AG08396 (cell line): Measurements from ENCODE around the gene CCDC88C.
"Not testable (repeated sequence)": the region's sequence is repeated elsewhere in the genome, so short reads cannot be mapped to it uniquely, and the experiment has no call there.

Source experiments
- DNase-seq: peaks from one replicate; pipeline ENCODE4 v3.0.0; 2012; ENCODE audit warnings: low spot score, mixed read lengths

The CCDC88C gene

GRCh38 chr14:91246051-91246852 is 171.4 kb downstream of the CCDC88C start:
- DNase-seq, result no peak

DNA sequence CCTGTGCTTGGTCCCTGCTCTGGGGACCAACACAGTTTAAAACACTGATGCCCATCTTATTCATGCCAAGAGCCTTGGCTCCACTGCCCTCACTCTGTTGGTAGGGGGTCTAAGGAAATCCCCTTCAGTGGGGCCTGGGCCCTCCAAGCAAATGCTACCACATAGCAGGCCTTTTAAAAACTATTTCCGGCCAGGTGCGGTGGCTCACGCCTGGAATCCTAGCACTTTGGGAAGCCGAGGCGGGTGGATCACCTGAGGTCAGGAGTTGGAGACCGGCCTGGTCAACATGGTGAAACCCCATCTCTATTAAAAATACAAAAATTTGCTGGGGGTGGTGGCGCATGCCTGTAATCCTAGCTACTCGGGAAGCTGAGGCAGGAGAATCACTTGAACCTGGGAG is 172.0 kb downstream of the CCDC88C start:
- DNase-seq, result not testable (repeated sequence)

DNA sequence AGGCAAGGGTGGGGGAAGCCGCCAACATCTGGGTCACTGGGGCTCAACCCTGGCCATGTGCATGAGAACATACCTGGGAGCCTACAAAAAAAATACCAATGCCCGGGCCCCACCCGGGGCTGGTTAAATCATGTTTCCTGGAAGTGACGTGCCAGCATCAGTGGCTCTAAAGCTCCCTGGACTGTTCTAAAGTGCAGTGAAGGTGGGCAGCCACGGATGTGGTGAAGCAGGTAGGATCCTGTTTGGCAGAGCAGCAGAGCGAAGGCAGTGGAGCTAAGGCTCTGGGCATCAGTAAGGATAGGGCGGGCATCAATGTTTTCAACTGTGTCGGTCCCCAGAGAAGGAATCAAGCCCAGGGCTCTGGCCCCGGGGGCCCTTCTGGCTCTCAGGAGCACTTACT is 172.6 kb downstream of the CCDC88C start:
- DNase-seq, result no peak

DNA sequence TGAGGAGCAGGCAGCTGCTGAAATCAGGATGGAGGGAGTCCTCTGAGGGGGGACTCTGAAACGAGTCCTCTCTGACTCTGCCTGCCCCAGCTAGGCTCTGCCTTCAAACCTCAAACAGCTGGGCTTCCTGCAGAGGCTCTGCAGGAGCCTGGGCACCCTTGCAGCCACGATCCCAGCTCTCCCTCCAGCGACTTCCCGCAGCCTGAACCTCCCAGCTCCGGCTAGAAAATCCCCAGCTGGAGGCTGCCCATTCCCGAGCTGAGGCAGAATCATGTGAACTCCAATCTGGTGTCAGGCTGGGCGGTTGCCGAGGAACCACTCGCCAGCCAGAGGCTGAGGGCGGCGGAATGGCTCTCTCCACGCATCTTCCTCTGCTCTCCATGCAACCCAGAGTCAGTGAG is 173.1 kb downstream of the CCDC88C start, which contains the start of gene GPR68:
Gene GPR68 (minus strand): TSS at position 204 of the 401 bp plus-strand sequence. CDS start 9,654 bp downstream, outside the sequence.
- peak; percentile 67 for DNase-seq

GRCh38 chr14:91243074-91243471 is 174.5 kb downstream of the CCDC88C start:
- DNase-seq, result no peak

GRCh38 chr14:91242635-91243034 is 175.0 kb downstream of the CCDC88C start:
- no peak for DNase-seq

DNA sequence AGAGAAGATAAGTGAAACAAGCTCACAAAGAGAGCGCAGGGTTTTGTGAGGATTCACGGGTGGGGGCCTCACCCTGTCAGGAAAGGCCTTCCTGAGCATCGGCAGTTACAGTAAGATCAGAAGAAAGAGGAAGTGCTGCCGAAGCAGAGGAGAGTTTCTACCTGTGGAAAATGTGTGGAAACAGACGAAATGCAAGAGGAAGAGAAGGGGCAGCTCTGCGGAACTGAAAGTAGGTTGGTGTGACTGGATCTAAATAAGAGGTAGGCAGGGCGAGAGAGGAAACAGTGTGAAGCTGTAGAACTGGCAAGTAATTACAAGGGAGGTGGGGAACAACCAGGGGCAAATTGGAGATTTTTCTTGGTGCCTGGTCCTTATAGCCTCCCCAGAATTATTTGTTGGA is 175.8 kb downstream of the CCDC88C start:
- DNase-seq, result no peak

DNA sequence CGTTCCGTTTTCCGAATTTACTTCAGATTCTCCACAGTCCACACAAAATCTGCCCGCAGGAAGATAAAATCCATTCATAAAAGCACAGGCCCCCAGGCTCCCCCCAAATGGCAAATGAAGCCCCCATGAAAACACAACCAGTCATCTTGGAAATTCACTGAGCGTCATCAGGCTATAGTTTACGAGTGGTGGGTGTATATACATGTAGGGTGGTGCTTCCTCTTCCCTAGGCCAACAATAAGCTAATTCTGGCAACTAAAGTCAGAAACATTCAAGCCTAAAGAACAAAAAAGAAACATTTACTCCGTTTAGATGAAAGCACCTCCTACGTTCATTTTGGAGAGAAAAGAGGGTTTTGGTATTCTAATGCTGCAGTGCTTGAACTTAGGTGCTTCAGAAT is 179.0 kb downstream of the CCDC88C start:
- DNase-seq, result no peak

DNA sequence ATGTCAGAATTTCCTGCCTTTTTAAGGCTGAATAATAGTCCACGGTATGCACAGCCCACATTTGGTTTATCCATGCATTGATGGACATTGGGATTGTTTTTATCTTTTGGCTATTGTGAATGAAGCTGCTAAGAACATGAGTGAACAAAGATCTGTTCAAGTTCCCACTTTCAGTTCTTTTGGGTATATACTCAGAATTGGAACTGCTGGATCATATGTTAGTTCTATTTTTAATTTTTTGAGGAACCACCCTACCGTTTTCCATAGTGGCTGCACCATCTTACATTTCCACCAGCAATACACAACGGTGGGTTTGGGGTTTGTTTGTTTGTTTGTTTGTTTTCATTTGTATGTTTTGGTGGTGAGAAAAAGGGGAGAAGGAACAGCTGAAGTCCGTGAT is 179.5 kb downstream of the CCDC88C start:
- no peak for DNase-seq

DNA sequence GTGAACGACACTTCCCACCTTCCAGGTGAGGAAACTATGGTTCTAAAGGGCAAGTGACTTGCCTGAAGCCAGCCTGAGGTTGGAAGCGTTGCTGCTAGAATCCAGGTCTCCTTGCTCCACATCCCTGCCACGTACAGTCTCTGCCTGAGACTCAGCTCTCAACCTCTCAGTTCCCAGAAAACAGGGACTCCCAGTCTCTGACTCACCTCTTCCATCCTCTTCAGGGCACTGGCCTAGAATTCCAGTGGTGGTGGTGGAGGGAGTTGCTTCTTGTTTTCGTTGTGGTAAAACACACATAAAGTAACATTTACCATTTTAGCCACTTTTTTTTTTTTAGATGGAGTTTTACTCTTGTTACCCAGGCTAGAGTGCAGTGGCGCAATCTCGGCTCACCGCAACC is 180.4 kb downstream of the CCDC88C start:
- peak; percentile 77 for DNase-seq

- DNase-seq, result no peak
Observed at GRCh38 chr14:91235841-91236240, 181.8 kb downstream of the CCDC88C start.

GRCh38 chr14:91234791-91235114 is 182.9 kb downstream of the CCDC88C start:
- DNase-seq, result no peak

DNA sequence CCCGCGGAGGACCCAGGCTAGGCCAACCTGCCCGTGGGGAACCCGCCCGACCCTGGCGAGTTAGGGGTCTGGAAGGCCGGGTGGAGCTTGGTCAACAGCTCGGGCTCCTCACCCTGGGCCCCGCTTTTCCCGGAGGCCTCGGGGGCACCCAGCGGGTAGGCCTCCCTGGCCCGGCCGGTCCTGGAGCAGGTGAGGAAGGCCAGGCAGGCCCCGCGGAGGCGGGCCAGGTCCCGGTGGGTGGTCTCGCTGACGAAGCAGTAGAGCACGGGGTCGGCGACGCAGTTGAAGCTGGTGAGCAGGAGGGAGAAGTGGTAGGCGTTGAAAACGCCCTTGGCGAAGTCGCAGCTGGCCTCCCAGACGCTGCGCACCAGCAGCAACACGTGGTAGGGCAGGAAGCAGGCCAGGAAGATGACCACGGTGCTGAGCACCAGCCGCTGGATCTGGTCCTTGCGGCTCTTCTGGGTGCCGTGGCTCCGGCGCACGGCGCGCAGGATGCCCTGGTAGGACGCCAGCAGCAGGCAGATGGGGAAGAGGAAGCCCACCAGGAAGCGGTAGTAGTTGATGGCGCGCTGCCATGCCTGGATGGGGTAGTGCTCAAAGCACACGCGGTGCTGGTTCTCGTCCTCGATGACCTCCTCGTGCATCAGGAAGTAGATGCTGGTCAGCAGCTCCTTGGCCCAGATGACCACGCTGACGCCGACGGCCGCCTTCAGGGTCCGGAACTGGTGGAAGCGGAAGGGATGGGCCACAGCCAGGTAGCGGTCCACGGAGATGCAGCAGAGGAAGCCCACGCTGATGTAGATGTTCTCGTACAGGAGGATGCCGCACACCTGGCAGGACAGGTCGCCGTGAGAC is 183.5 kb downstream of the CCDC88C start:
- no peak for DNase-seq

DNA sequence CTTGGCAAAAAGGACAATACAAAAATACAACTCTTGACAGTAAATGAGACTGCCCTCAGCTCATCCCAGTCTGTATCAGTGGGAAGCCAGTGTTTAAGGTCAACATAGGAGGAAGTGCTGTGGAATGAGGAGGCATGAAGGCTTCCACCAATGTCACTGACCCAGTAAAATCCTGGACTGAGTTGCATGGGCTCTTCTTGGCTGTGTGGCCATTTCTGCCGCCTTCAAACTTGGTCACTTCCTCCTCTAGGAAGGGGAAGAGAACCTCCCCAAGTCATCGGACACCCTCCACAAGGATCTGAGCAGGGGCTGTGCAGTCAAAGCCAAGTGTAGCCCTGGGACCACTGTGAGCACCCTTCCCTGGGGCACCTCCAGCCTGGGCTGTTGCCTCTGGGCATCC is 185.0 kb downstream of the CCDC88C start:
- DNase-seq, result no peak

- DNase-seq, result no peak
Observed at GRCh38 chr14:91232052-91232451, 185.6 kb downstream of the CCDC88C start.

DNA sequence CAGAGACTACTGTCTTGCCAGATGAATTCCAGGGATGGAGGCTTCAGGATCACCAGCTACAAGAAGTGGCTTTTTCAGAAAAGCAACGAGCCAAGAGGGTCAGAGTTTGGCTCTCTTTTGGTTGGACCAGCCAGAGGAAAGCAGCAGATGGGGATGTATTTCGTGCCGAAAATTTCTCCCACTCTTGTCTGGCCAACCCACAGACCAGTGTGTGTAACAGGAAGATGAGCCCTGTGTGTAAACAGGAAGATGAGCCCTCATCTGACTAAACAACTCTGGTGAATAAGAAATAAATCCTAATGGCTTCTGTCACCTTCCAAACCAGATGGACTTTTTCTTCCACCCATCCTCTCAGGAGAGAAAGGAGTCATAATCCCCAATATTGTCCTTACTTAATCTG is 186.2 kb downstream of the CCDC88C start:
- DNase-seq, result no peak

GRCh38 chr14:91230397-91231035 is 187.1 kb downstream of the CCDC88C start:
- DNase-seq, result no peak

DNA sequence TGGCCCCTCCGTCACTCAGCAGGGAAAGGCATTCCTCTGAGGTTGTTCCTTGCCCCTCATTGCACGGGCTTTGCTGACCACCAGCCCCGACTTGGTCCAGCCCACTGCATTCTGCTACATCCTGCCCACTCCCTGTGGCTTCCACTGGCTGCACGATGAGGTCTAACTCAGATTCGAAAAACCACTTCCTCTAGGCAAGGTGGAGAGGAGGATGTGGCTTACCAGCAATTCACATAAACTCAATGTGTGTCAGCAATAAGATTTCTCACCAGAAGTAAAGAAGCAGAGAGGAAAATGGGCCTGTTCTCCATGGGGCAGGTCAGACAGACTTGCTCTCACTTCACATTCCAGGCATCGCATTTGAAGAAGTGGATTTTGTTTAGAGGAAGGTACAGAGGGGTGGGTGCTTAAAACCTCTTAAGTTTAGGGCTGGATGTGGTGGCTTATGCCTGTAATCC is 187.8 kb downstream of the CCDC88C start:
- DNase-seq, result no peak

DNA sequence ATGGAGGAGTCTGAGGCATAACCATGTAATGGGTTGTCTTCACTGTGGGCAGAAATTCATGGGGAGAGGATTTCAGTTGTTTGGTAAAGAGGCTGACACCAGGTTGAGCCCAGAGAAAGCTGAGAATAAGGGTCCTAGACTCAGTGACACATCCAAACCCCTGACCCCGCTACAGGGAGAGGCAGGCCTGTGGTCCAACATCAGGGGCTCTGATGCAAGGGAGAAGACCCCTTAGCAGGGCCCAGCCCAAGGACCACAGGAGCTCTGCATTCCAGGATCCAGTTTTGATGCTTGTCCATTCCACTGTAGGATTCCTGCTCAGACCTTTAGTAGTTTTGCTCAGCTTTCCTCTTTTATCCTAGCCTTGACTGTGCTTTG is 188.6 kb downstream of the CCDC88C start:
- no peak for DNase-seq

GRCh38 chr14:91228112-91229004 is 189.3 kb downstream of the CCDC88C start:
- DNase-seq, result no peak

- DNase-seq, result no peak
Observed at GRCh38 chr14:91227183-91227628, 190.4 kb downstream of the CCDC88C start.

DNA sequence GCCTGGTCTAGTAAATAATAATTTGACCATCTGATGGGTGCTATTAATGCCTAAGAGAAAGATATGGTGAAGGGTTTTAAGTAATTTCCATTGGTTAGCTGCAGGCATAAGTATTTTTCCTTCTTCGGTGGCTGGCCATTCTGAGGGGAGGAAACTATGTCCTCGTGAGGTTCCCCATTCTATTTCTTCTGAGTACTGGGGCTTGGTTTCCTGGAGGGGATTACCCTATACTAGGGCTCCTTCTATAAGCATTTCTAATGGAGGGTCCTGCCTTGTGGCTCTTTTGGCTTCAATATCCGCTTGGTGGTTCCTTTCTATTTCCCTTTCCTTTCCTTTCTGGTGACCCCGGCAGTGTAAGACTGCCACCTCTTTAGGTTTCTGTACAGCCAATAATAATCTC is 191.3 kb downstream of the CCDC88C start:
- DNase-seq, result not testable (repeated sequence)
